Stimulated activated CD8-positive, alpha-beta memory T cell treated with anti-CD3 and anti-CD28 coated beads, Interleukin-4, amount 100 ng/mL, for 48 hours (primary cell): ENCODE measurements around the gene MAB21L3.
A peak's percentile ranks its signal among the peaks of the same experiment; 100 is the strongest.

Experiments
- DNase-seq: peaks from one replicate; pipeline ENCODE4 v3.0.0-alpha.2; 2020

Gene MAB21L3

DNA sequence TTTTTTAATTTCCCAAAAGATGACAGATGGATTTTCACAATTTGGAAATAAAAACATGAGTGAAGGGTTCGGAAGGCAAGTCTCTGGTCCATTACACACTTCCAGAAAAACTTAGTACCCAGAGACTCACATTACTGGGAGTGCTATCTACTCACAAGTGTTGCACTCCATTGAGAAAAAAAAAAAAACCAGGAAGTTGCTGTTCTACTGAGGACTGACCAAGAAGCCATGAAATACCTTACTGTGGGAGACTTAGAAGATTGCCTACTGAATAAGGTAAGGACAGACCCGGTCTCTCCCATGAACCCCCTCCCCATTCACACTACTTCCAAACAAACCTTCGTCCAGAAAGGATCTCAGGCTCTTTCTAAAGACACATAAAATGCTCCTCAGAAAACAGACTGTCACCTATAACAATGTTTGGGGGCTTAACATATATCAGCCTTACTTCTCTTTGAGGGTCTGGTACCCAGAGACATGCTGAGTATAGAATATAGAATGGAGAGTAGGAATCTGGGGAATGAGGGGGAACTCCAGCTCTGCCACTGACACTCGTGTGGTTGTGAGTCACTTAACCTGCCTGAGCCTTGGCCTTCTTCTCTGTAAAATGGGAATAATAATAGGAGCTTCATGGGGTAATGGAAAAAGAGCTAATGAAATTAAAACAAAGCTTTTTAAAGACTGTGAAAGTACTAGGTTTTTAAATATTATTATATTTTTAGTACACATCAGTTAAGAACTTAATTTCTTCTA is 1.4 kb downstream of the MAB21L3 start:
- DNase-seq, result no peak

DNA sequence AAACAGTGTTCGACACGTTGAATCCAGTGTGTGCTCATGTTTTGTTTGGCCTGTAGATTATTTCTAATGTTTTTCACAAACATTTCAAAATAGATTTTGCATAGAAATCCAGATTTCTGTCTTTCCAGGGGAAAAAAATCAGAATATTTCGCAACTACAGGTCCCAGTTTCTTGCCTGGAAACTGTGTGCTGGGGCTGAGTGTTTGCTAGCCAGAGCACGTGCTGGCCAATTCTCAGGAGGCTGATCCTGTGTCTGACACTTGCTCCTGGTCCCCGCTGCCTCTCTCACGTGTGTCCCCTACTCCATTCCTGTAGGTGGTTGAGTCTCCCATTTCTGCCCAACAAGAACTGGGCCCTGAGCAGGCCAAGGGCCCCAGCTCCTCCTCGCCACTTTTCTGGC is 2.4 kb downstream of the MAB21L3 start:
- DNase-seq, result no peak

DNA sequence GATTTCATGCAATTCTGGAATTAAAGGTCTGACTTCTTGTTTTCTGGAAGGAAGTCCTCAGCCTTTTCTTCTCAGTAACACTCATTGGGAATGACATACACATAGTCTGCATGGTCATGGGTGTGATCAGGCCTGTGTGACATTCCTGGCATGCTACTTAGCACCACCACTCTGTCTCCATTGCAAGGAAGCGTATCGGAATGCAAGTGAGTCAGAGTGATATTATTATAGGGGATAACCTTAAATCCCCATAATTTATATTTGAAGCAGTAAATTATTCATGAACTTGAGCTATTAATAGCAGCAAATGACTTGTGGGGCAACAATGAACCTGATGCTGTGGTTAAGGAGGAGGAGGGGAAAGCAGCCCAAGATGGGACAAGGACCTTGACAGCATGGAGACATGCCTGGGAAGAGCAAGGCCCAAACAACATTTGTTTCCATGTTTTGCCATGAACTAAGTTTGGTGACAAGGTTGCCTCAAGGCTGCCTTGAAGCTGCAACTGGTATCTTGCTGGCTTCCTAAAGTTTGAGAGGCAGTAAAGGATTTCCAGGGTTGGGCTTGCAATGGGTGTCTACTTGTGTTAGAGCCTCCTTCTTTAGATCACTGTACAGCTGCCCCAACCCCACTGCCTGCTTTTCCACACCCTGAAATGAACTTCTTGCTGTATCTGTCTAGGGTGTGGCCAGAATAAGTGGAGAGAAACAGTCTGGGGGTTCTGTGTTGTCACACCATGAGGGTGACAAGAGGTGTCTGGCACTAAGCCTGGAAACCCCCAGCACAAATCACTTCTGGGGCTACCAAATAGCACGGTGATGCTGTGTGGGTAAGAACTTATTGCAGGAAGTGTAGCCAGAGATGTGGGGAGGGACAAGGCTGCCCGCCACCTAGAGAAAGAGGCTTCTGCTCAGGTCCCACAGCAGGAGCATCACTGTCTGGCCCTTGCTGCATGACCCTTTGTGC is 4.6 kb downstream of the MAB21L3 start:
- no peak for DNase-seq

- no peak for DNase-seq
Measured at GRCh38 chr1:116118471-116118870, 7.3 kb downstream of the MAB21L3 start.

DNA sequence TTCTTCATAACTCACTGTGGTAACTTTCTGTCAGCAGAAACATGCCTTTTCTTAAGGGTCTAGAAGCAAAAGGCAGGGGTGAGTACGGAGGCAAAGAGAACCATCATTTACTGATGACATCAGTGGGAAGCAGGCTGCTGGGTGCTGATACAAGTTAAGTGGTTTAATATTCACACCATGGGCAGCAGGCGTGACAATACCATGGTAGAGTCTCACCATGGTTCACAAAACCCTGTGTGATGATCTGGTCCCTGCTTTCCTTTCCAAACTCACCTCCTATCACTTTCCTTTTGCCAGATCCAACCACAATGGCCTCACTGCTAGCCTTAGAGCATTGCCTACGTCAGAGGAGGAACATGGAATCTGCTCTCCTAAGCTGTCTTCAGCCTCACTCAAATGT is 8.7 kb downstream of the MAB21L3 start:
- no peak for DNase-seq

DNA sequence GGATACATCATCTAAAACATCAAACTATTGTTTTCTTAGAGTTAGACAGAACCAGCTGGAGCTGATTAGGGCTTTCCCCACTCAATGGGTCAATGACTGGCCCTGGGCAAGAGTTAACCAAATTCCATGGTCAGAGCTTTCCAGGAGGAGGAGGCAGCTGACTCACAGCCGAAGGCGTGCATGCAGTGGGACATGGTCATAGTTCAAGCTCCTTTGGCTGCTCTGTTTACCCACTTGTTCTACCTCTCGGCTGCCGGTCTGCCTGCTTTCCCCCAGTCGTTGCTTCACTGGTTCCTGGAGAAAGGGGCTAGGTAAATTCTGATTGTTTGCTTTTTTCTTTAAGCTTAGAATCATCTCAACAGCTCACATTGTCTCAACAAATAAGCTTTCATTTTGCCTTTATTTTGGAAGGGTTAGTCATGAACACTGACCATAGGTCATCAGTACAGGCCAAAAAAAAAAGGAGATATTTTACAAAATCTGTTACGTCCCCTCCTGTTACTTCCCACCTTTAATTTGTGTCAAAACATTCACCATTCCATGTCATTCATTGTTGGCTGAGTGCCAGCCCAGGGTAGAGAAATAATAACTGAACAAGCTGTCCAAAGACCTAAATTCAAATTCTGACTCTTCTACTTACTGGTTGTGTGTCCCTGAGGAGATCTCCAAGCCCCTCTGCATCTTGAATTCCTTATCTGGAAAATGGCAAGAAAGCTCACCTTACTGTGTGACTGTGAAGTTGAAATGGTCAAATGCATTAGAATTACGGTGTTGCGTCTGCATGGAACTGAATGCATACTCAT is 12.0 kb downstream of the MAB21L3 start:
- DNase-seq, result no peak

- DNase-seq, result no peak
Measured at GRCh38 chr1:116123837-116124533, 12.8 kb downstream of the MAB21L3 start.

- DNase-seq, result no peak
Measured at GRCh38 chr1:116125758-116126157, 14.6 kb downstream of the MAB21L3 start.

DNA sequence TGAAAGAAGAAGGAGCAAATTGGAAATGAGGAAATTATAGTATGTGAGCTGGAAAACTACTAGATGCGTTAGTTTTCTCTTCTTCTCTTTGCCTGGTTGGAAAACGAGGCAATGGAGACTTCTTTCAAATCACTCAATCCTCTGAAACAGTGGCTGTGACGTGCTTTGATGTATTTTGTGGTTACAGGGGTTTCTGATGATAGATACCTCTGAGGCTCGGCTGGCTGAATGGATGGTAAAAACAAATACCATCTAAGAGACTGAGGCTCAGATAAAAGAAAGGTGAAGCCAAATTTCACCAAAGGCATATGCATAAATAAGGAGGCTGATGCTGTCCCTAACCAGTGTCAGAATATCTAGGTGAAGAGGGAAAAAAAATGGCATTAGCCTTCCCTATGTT is 15.1 kb downstream of the MAB21L3 start:
- peak; percentile 44 for DNase-seq

GRCh38 chr1:116127123-116127847 is 16.1 kb downstream of the MAB21L3 start:
- DNase-seq, result peak; percentile 47

- DNase-seq, result no peak
Measured at GRCh38 chr1:116127848-116128540, 16.8 kb downstream of the MAB21L3 start.

- DNase-seq, result peak; percentile 70
Measured at GRCh38 chr1:116128664-116129063, 17.5 kb downstream of the MAB21L3 start.

DNA sequence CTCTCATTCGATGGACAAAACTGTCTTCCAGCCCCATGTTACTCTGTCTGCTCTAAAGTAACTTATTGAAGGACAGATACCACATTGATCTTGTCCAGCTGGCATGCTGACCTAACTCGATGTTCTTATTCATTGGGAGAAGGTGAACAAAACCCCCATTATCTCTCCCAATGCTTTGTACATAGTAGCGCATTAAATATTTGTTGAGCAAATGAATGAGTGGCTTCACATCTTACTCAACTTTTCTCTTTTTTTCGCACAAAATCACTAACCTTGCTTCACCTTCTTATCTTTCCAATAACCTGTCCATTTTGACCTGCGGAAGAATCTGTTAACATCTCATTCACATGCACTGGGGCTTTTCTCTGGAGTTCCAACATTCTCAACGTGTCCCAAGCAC is 18.3 kb downstream of the MAB21L3 start:
- DNase-seq, result no peak

- DNase-seq, result no peak
Measured at GRCh38 chr1:116130356-116130755, 19.2 kb downstream of the MAB21L3 start.

DNA sequence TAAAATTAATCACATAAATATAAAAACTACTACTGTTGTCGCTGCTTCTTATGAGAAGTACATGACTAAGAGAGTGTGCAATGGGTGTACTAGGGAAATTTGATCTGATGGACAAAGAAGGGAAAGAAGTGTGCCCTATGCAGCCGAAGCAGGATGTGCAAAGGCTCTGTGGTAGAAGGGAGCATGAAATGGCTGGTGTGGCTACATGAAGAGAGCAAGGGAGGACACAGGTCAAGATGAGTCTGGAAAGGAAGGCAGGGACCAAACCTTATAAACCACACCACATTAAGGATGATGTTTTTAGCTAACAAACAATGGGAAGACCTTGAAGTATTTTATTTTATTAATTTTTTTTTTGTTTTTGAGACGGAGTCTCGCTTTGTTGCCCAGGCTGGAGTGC is 20.0 kb downstream of the MAB21L3 start:
- DNase-seq, result no peak

GRCh38 chr1:116131866-116132605 is 20.8 kb downstream of the MAB21L3 start:
- no peak for DNase-seq

DNA sequence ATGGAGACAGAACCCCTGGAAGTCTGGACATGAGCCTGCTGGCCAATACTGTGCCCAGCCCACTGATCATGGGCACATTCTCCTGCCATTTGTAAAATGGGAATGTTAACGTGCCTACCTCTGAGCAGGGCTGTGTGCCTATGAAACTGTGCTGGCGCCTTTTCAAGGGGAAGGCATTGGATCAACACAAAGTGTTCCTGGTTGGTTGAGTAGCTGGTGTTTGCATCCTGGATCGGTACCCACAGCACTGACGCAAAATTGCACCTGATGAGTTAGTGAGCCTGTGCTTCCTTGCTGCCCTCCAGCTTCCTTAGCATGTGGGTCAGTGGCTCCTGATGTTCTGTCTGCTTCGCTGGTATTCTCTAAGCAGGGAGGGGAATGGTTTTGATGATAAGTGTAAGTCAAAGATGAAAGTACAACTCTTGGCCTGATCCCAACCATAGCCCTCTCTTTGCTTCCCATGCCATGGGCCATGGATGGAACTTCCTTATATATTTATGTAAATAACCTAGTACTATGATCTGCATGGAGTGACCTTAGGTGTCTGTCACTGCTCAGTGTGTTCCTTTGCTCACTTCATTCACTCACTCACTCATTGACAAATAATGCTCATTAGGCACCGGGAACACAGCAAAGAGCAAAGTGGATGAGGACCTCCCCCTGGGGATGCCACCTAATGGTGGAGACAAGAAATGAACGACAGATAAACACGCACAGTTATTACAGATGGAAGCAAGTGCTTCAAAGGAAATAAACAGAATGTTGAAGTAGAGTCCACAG is 22.7 kb downstream of the MAB21L3 start:
- no peak for DNase-seq

GRCh38 chr1:116134476-116134773 is 23.2 kb downstream of the MAB21L3 start:
- no peak for DNase-seq

DNA sequence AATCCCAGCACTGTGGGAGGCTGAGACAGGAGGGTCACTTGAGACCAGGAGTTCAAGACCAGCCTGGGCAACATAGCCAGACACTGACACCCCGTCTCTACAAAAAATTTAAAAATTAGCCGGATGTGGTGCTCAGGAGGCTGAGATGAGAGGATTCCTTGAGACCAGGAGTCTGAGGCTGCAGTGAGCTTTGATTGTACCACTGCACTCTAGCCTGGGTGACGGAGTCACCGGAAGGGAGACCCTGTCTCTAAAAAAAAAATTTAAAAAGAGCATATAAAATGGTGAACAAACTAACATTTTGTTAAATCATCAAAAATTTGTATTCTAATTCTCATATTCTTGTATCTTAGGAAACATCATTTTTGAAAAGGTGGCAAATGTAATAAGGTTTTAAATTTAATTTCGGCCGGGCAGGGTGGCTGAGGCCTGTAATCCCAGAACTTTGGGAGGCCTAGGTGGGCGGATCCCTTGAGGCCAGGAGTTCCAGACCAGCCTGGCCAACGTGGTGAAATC is 27.1 kb downstream of the MAB21L3 start:
- DNase-seq, result no peak
